NCI-H345 treated with DMSO at 0.1 percent for 48 hours (cell line): Measurements from ENCODE around the gene ANKRD35.
A peak's percentile ranks its signal among the peaks of the same experiment; 100 is the strongest.
"Not testable (repeated sequence)": the region's sequence is repeated elsewhere in the genome, so short reads cannot be mapped to it uniquely, and the experiment has no call there.

Source experiments
- DNase-seq: peaks from one replicate; lab custom pipeline; 2025; ENCODE audit not compliant: unreplicated experiment; lab: John Stamatoyannopoulos, UW

Gene ANKRD35

DNA sequence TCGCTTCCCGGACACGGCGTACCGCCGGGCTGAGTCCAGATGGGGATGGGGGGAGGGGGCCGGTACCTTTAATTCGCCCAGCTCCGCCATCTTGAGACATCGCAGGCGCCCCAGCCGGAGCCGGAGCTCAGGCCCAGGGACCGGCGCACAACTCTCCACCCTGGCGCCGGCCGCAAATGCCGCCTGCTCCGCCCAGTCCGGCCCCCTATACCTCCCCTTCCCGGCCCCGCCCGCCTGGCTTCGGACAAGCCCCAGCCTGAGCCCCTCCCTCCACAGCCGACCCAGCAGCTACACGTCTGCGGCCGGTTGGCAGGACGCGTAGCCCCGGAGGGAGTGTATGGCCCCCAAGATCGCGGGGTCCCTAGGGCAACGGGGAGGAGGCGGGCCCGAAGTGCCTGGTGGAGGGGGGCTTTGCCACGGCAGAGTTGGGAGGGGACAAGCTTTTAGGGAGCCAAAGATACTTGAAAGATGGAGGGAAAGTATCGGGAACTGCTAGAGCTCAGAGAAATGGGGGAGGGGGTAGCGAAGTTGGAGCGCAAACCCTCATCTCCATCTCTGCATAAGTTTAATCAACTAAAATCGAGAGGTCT is 26.7 kb downstream of the ANKRD35 start, which contains the start of gene PIAS3:
Gene PIAS3 (minus strand): TSS at position 181 of the 590 bp plus-strand sequence. CDS start 91 bp downstream, at position 90.
- peak; percentile 99 for DNase-seq

DNA sequence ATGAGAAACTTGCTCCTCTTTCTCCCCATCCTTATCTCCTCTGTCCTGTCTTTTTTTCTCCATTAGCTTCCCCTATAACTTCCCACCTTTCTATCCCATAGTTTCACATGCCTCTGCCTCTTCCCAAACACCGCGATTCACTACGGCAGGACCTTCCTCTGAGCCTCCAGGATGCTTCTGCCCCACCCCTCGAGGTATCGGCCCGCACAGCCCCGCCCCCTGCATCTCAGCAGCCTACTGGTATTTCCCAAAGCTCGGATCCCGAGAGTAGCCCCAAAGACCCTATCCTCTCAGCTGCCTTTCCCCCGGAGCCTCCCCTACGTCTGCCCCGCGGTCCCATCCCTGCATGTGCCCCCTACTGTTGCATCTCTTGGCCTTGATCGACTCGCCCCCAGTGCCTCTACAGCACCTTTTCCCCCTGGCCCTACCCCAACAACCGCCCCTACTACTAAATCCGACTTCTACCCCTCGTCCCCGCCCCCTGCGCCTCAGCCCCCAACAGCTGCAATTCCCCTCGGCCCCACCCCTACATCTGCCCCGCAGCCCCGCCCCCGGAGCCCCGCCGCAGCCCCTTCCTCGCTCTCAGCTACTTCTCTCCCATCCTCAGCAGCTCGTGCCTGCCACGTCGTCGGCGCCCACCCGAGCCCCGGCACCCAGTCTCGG is 27.3 kb downstream of the ANKRD35 start:
- DNase-seq, result peak; percentile 88

DNA sequence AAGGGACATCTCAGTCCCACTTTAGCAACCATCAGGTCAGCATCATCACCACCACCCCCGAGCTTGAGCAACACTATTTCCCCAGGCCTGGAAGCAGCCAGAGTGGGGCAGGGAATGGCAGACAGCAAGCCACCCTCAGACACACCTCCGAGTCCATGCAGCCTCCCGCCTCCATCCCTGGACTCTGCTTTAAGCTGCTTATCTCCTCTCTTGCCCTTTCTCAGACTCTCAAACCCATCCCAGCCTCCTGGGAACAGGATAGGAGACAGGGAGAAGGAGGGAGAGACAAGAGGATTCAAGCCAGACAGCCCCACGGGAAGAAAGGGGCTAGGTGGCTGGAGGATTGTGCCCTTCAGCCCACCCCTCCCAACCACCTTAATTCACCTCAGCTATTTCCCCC is 28.5 kb downstream of the ANKRD35 start:
- DNase-seq, result no peak

DNA sequence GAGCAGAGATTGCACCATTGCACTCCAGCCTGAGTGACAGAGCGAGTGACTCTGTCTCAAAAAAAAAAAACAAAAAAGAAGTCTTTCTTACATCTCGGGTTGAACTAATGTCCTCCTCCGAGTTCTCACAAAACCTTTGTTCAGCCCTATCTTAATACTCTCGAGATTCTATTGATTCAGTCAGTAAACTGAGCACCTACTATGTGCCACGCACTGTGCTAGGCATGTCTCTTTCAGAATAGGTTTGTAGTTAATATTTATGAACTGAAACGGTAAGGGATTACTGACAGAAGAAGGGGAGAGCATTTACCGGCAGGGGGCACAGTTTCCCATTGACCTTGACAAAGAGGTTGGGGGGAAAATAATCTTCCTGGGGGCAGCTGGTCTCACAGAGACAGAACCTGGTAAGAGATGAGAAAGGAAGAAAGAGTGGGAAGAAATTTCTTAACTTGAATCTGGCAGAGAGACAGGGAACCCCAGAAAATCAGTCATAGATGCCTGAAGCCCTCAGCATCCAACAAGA is 30.2 kb downstream of the ANKRD35 start:
- no peak for DNase-seq

DNA sequence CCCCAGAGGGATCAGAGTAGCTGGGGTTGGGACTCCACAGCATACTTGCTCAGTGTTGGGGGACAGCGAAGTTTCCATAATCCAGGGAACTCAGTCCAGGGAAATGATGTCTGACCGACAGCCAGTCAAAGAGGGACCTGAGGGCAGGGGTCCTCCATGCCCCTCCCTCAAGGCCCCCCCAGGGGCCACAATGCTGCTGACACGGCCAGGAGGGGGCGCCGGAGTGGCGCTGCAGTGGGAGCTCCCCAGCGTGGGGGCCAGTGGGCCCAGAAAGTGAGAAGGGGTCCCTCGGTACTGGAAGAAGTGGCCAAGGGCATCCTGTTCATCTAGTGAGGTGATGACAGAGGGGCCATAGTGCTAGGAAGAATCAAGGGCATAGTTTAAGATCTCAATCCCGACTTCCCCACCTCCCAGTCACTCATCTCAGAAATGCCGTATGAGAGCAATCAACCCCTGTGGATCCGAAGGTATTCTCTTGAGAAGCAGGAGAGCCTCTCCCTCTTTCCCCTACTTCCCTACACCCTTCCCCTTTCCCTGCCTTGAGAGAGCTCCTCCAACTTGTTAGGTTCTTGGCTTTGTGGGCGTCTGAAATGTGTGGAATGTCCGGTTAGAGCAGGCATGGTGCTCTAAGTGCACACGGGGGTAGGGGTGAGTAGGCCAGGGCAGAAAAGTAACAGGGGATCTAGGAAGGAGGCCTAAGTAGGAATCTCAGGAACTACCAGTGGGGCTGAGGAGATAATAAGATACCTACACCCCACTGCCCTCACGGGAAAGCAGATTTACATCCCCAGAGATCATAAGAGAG is 36.1 kb downstream of the ANKRD35 start:
- DNase-seq, result no peak

DNA sequence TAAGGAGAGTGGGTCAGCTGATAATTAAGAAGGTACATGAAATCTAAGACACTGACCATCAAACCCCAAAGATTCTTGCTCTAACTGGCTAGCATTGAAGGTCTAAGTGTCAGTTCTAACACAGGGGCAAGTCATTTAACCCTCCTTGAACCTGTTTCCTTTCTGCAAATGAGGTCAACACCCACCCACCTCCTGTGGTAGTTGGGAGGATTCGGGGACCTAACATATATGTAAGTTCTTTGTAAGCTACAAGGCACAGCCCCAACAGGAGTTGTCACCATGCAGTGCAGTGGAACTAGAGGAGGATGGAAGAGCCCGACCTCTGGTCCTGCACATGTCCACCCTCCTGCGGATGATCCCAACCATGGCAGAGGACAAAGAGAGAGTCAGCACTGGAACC is 37.8 kb downstream of the ANKRD35 start:
- DNase-seq, result no peak

DNA sequence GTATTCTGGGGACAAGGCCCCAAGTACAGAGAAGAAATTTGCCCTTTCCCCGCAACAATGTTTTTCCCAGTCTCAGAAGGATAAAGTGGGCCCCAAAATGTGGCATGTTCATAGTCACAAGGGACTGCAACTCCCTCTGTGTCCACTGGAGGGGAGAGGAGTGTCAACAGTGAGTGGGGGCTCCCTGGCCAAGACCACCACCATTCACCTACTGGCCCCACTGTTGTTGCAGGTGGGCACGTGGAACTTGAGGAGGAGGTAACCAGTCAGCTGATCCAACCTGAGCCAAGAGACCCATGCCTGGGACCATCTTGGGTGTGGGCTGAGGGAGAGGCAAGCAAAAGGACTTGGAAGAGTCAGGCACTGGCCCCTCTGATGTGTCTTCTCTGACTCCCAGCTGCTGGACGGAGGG is 39.5 kb downstream of the ANKRD35 start:
- peak; percentile 34 for DNase-seq

DNA sequence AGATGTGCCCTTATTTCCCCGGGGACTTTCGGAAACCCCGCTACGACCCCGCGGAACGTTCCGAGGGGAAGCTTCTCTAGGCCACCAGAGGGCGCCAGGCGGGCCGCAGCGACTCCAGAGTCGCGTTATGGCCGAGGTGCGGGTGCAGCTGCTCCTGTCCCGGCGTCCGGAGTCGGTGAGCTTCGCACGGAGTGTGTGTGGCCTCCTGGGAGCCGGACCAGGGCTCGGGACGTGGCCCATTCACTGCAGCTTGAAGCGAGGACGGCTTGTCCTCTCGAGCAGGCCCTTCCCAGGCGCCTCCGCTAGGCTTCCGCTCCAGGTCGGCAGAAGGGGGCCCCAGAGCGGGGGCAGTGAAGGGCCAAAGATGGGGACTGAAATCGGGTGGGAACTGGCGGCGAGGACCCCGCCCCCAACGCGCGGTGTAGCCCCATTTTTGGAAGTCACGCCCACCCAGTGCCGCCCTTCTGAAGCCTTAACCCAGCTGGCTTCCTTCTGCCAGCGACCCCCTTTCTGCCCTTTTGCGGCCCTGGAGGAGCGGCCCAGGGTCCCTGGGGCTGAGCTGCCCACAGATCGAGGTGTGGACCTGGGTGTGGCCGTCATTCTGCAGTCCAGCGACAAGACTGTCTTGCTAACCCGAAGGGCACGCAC is 40.0 kb downstream of the ANKRD35 start, which contains the start of gene NUDT17:
Gene NUDT17 (plus strand): TSS at position 117 of the 648 bp plus-strand sequence. CDS start 11 bp downstream, at position 128.
- peak; percentile 92 for DNase-seq

DNA sequence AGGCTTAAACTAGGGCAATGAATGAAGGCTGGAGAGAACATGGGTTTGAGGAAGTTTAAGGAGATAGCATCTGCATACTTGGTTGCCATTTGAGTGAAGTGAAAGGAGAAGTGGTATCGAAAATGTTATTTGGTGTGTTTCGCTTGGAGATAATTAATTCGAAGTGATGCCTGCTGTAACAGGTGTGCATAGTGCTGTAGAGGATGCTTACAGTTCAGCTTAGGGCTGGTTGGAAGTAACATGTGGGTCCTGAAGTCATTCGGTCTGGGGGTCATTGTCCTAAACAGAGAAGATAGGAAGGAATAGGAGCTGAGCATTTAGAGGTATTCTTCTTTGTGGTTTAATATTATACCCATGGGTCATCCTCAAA is 40.5 kb downstream of the ANKRD35 start:
- DNase-seq, result no peak

DNA sequence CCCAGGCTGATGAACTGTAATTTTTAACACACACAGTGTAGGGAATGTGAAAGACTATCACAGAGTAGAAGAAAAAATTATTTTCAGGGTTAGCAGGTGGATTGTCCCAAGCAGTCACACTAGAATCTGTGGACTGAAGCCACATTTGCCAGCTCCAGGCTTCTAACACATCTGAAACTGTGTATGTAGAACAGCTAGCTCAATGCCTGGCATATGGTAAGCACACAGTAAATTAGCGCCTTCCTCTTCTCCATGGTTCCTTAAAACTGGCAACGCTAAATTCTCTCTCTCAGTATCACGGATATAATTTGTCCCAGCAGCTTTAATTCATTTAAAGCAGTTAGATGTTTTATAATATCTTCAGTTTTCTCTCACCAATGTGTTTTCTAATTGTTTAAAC is 42.6 kb downstream of the ANKRD35 start:
- no peak for DNase-seq

DNA sequence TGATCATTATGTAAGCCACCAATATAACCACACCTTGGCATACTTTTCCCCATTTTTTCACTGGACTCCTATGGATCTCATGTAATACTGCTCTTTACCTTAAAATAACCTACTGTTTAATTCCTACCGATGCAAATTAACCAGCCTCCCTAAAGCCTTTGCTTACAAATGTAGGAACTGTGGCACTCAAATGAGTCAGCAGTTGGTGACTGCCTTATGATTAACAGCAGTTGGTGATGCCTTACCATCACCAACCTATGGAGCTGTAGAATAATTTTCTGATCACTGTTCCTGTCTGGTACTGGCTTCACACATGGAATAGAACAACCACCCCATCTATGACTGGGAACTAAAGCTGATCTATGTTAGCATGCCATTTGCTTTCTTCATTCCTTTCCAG is 48.0 kb downstream of the ANKRD35 start:
- no peak for DNase-seq

DNA sequence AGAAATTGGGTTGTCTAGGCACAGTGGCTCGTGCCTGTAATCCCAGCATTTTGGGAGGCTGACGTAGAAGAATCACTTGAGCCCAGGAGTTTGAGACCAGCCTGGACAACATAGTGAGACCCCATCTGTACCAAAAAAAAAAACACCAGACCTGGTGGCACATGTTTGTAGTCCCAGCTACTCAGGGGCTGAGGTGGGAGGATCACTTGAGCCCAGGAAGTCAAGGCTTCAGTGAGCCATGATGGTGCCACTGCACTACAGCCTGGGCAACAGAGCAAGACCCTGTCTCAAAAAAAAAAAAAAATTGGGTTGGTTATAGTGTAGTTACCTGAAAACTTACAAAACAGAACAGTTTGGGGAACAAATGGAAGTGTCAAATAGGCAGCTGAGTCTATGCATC is 54.9 kb downstream of the ANKRD35 start:
- not testable (repeated sequence) for DNase-seq

DNA sequence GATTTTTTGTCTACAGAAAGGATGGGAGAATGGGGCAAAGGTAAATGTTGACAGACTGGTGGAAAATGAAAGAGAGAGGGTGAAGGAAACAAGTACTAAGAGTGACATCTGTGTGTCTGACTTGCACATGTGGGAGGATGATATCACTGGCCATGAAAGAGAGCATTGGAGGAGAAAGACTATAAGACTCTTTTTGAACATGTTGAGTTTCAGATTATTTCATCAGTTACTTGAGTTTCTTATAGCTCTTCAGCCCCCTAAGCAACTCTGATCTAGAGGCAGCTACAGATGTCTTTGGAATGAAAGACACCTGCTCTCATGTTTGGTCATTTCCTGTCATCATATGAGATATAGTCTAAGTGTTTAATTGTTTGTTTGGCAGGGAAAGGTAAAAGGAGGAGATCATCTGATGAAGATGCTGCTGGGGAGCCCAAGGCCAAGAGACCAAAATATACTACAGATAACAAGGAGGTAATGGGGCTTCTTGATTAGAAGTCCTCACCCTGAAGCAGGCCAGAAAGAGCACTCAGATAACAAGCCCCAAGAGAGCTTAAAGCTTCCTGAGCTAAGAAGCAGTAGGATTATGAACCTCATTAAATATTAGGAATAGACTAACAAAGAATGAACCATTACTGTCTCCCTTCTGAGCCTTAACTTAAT is 57.2 kb downstream of the ANKRD35 start:
- DNase-seq, result no peak

DNA sequence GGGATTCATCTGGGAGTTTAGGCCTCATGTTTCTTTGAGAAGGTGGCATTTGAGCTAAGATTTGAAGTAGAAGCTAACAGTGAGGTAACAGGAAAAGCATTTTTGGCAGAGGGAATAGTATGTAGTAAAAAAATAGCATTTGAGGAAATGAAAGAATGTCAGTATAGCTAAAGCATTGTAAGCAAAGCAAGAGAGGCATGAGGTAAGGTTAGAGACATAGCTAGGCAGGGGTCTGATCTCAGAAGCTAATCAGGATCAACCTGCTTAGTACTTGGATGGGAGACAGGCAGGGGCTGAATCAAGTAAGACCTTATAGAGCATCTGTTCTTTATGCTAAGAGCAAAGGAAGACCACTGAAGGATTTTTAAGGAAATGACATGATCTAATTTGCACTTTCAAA is 57.7 kb downstream of the ANKRD35 start:
- no peak for DNase-seq

DNA sequence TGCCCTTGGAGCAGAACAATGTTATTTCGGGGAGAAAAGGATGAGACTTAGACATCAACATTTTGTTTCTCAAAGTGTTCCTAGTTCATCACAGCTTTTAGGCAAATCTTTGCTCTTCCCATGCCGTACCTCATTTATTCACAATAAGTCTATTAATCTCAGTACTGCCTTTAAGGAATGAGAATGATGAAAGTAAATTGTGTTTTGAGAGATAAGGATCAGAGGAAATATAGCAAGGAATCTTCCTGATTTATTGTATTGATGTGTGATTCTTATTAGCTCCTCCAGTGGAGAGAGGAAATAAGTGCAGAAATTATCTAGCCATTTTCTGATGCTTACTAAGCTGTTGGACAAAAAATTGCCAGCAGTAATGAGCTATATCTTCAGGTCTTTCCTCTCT is 59.6 kb downstream of the ANKRD35 start:
- DNase-seq, result no peak

DNA sequence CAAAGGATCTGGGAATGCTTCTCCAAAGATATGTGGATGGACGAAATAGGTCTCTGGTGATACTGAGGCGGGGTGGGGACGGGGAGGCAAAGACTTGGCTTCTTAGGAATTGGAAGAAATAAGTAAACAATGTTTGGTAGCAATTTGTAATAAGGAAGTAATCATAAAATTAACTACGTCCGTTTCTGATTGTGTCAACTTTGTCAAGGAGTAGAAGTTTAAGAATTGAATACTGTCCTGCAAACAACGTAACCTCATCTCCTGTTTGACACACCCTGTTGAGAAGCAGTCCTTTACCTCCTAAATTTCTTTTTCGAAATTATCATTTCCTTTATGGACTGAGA is 61.2 kb downstream of the ANKRD35 start:
- DNase-seq, result no peak

DNA sequence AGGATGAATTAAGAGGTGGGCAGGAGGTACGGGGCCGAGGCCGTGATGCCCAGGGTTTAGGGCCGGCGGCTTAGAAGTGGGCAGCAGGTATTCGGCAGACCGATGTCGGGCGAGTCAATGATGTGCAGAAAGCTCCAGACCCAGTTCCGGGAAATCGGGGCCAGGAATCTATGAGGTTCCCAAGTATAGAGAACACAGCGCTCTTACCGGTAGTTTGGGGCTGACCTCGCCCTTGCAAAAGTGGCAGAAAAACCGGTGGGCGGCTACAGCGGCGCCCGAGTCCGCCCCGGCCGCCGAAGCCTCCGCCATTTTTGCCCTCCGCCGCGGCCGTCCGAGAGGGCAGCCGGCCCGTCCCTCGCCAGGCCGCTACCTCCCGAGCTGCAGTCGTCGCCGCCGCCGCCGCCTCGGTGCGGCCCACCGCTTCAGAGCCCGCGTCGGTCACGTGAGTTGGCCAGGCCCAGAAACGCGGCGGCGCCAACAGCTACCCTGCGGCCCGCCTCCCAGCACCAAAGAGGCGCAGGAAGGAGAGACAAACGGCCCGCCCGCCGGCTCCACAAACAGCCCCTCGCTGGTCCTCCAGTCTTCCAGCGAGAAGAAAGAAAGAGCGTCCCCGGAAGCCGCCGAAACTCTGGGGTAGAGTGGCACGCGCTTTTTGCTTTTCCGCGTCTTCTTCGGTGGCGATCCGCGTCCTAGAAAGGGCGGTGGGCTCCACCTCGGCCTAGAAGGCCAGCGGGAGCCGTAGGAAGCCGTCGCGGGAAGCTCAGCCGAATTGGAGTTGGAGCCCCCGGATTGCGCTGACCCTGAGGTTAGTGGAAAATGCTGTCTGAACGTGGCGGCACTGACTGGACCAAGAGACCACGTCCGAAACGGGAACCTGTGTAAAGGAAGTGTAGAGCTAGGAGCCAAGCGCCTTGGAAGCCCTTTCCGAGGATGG is 61.8 kb downstream of the ANKRD35 start, which contains the start of the genes POLR3C and RNF115:
Gene POLR3C (plus strand): TSS at position 636 of the 934 bp plus-strand sequence. CDS start 1,577 bp downstream, outside the sequence.
Gene RNF115 (minus strand): TSS at position 531 of the 934 bp plus-strand sequence. CDS start 222 bp downstream, at position 309.
- DNase-seq, result peak; percentile 95

DNA sequence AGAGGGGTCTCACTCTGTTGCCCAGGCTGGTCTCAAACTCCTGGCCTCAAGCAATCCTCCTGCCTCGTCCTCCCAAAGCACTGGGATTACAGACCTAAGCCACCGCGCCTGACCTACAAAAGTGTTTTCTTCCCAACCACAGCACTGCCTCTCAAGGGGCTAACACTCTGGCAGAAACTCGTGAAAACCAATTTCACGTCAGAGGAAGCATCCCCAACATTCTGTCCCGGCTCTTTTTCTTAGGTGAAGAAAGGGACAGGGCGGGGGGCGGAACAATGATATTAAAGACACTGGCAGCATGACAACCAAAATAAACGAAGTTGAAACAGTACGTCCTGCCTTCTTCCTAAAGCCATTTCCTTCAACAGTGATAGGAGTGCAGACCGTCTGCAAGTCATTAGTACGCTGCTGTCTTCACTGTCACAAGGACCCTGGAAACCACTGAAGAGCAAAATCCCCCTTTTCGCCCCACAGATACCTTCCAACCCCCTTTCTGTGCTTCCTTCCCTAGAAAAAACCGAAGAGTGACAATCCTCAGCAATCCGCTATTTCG is 62.8 kb downstream of the ANKRD35 start:
- DNase-seq, result not testable (repeated sequence)

DNA sequence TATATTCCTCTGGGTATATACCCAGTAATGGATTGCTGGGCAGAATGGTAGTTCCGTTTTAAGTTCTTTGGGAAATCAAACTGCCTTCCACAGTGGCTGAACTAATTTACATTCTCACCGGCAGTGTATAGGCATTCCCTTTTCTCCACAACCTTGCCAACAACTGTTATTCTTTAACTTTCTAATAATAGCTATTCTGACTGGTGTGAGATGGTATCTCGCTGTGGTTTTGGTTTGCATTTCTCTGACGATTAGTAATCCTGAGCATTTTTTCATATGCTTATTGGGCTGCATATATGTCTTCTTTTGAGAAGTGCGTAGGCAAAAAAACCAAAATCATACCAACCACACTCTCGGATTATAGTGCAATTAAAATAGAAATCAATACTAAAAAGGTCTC is 67.6 kb downstream of the ANKRD35 start:
- DNase-seq, result not testable (repeated sequence)
